SW480 (cell line): ENCODE results near the gene STK35.

Experiments
- DNase-seq: peaks from one replicate; pipeline ENCODE4 v3.0.0-alpha.2; 2016; ENCODE audit warnings: low spot score

The STK35 gene

DNA sequence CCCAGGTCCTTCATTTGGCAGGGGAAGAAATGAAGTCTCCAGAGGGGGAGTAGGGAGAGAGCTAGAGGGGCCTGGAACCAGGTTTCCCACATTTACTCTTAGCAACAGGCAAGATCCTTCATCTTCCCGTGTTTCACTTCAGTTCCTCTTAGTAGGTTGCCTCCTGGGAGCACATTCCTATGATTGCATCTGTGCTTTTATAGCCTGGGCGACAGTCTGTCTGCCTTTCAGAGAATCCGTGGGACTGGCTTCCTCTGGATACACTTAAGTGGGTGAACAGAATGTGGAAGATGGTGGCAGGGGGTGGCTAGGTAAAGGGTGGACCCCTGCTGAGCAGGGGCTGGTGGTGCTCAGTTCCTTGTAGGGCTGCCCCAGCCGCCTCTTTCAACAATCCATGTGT is 33.4 kb downstream of the STK35 start:
- DNase-seq = no peak

DNA sequence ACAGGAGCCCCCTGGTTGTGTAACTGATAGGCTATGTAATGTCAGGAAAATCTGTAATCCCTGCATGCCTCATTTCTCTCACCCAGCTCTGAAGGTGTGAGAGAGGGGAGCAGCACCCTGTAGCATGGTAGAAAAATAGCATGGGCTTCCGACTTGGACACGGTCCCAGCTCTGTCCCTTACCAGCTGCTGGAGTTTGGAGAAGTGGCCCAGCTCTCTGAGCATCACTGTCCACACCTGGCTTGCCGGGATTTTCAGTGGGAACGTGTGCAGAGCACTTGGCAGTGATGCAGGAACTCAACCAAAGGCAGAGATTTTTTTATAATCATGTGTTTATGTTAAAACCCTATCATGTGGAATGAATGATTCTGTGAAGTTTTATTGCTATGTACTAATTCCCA is 34.6 kb downstream of the STK35 start:
- no peak for DNase-seq

DNA sequence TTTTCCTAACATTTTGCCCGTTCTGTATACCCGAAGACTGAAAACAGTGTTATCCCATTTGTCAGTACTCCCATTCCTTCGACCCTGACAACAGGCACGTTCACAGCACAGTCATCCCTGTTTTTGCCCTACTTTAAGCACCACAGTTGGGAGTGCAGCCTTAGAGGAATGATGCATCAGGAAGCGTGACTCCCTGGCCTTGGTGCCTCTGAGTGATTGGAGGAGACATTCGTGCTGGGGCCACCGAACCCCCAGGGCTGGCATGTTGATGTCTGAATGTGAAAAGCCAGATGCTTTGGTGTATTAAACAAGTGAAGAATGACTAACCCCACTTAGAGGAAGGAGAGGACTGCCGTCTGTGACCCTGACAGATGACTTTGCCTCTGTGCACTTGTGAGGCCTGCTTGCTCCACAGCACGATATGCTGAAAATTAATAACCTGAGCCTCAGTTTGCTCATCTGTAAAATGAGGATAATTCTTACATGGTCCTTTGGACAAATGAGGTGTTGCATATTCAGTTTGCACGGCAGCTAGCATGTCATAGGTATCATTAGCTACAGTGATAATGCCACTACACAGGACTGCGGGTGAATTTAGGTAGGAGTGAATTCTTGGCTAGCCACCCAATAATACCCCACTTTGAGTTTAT is 36.0 kb downstream of the STK35 start:
- DNase-seq = no peak

DNA sequence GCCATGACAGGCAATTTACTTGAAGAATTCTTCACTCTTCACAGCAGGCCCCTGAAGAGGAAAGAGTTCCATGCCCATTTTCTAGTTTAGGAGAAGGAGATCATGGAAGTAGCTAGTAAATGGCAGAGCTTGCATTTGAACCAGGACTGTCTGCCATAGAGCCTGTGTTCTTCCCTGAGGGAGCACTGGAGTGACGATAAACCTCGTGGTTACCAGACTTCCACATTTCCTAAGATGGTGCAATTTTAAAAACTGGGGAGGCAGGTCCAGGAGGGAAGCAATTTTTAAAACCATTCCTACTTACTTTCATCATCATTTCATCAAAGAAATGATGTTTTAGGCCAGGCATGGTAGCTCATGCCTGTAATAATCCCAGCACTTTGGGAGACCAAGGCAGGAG is 36.8 kb downstream of the STK35 start:
- no peak for DNase-seq

DNA sequence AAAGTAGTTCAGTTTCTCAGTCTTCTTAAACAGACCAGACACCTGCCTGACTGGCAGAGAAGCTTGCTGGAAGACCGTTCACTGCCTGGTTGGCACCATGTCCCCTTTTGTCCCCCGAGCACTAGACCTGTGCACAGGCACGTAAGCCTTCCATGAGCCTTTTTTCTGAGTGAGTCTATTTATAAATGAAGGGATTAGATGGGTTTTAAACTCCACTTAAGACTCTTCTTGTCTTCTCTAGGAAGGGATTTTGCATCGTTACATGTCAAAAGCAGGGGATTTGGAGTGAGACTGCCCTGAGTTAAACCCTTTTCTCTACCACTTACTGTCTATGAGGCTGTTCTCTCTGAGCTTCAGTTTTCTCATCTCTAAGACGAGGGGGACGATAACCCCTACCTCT is 37.6 kb downstream of the STK35 start:
- no peak for DNase-seq

DNA sequence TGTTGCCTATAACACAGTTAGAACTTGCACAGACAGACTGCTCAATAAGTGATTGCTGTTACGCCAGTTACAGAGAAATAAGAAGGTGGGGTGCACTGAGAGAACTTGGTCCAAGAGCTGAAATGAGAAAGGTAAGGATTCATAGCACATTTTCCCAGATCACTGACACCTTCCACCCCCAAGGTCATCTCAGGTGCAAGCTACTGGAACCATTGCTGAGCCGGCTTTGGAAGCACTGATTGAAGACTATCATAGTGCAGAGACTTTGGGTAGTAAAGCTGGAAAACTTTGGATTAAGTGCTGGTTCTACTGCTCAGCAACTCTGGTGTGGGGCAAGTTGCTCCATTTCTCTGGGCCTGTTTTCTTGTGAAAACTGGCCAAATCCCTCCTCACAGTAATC is 38.1 kb downstream of the STK35 start:
- DNase-seq = no peak

DNA sequence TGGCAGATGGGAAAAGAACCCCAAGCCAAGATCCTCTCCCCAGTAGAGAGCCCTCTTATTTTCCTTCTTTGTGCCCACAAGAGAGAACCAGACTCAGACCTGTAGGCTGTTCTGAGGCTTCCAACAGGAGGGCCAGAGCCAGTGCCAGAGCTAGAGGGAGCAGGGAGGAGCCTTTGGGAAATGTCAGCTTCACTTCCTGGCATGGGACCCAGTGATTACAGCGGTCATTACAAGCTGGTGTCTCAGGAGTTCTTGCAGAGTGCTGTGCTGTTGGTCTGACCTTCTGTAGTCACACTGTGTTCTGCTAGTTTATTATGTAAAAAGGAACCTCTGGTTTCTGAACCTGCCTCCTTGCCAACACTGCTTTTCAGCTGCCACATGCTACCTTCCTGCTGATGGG is 38.9 kb downstream of the STK35 start:
- no peak for DNase-seq

GRCh38 chr20:2141600-2142575 is 40.3 kb downstream of the STK35 start:
- DNase-seq = no peak

- no peak for DNase-seq
Measured at GRCh38 chr20:2142649-2143048, 41.0 kb downstream of the STK35 start.

- DNase-seq = no peak
Measured at GRCh38 chr20:2143594-2143993, 42.0 kb downstream of the STK35 start.

DNA sequence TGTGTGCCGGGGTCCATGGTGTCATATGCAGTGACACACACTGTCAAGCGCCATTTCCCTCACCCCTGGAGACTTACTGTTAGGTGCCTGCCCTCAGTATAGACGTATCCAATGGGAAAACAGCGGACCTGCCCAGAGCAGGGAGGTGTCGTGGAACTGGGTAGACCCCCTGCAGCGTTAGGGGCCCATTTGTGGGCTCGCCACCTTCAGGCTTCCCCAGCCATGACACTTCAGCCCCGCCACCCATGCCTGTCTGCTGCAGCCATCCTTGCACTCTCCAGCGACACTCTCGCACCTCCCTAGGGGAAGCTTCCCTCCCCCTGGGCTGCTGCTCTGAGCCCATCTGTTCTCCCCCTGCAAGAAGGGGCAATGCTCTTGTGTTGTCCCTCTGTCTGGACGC is 43.2 kb downstream of the STK35 start:
- no peak for DNase-seq

DNA sequence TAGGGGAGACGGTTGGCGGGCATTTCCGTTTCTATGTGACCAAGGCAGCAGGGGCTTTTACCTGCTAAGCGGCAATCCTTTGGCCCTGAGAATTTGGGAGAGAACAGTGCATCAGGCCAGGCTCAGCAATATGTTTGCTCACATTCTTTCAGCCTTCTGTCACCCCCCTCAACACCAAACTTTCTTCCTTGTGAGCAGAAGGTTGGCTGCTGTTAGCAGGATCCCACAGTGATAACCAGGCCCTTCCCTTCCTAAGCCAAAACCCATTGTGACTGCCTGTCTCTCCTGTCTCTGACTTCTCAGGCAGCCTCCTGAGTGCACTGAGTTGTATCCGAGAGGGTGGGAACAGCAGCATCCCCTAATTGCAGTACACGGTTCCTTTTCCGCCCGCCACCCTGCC is 43.7 kb downstream of the STK35 start:
- no peak for DNase-seq

DNA sequence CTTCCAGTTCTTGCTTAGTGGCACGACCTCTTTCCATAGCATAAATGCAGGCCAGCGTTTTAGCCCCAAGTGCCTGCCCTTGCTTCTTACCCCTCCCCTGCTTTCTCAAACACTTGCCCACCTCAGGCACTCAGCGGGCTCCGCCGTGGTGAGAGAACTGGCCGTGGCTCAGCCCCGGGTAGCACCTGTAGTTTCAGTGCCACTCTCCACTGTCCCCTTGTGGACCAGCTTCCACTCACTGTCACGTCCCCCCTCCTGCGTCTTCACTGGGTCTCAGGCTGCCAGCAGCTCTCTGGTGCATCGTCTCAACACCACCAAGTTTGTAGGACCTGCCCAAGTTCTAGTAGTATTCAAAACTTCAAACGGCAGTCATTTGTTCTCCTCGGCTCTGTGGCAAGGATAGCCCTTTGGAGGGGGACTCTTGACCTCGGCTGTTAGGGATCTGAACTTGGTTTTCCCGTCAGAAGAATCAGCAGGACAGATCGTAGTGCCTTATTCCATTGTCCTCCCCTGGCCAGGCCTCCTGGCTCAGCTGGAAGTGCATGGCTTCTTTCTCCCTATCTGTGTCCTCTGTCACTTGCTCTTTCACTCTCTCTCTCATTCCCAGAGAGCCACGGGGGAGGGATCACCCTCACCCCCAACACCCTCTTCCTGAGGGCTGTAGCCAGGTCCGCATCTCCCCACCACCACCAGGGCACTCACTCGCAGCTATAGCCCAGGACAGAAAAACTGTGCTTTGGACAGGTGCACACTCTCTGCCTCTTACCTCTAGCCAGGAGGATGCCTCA is 44.6 kb downstream of the STK35 start:
- no peak for DNase-seq

- no peak for DNase-seq
Measured at GRCh38 chr20:2149507-2149906, 47.9 kb downstream of the STK35 start.

- no peak for DNase-seq
Measured at GRCh38 chr20:2150660-2151059, 49.0 kb downstream of the STK35 start.

GRCh38 chr20:2151858-2152281 is 50.2 kb downstream of the STK35 start:
- DNase-seq = no peak

DNA sequence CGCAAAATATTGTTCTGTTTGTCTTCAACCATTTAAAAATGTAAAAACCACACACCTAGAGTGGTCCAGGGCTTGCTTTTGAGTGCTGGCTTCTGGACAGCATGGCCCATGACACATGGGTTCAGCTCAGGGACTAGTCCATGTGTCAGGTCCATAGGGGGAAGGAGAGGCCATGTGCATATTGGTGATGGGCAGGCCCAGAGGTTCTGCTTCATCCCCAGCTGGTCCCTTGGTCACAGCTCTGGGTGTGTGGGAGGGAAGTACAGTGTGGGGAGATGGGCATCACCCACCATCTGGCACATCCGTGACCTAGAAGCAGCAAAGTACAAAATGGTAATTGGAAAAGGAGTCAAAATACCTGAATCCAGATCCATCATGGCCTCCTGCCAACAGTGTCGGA is 50.7 kb downstream of the STK35 start:
- no peak for DNase-seq

GRCh38 chr20:2153326-2153725 is 51.7 kb downstream of the STK35 start:
- no peak for DNase-seq

- no peak for DNase-seq
Measured at GRCh38 chr20:2156224-2156623, 54.6 kb downstream of the STK35 start.

GRCh38 chr20:2156666-2157624 is 55.3 kb downstream of the STK35 start:
- no peak for DNase-seq

DNA sequence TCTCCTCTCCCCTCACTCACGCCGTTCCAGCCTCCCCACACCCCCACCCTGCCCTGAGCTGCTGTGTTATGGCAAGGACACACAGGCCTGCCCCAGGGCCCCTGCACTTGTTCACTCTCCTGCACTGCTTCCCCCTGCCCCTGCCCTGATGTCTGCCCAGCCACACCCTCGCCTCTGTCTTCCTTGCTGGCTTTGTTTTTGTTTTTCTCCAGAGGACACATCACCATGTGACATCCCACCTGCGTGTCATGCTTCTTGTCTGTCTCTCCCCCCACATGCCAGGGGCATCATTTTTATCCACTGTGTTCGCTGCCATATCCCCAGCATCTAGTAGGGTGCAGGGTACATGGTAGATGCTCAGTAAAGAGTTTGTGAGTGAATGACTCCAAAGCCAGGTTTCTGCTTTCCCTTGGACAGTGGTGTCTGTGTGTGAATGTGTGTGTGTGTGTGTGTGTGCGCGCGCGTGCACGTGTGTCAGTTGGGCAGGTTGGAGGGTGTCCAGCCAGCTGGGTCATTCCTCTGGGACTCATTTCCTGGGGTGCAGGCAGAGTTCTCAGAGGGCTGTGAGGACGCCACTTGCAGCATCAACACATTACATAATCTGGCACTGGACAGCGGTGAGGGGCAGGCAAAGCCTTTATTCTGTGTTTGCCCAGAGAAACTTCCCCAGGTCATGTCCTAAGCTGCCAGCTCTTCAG is 60.6 kb downstream of the STK35 start:
- DNase-seq = no peak
